GM18867 (cell line): Measurements from ENCODE around the gene VPS54.
"Not testable (repeated sequence)": the region's sequence is repeated elsewhere in the genome, so short reads cannot be mapped to it uniquely, and the experiment has no call there.

ENCODE experiments used
- ATAC-seq: cut with Tn5 transposase; IDR thresholded peaks from one replicate; pipeline ENCODE4 v1.9.1; 2021; ENCODE audit warnings: mild to moderate bottlenecking, moderate library complexity; ENCODE audit not compliant: unreplicated experiment

The VPS54 gene

GRCh38 chr2:63994329-63995070, 24.7 kb downstream of the VPS54 start:
- not testable (repeated sequence) for ATAC-seq

GRCh38 chr2:63993871-63994270, 25.4 kb downstream of the VPS54 start:
- no peak for ATAC-seq

- ATAC-seq, result not testable (repeated sequence)
These were observed 26.1 kb downstream of the VPS54 start for GRCh38 chr2:63993130-63993584.

- no peak for ATAC-seq
These were observed 27.1 kb downstream of the VPS54 start for GRCh38 chr2:63992061-63992685.

- not testable (repeated sequence) for ATAC-seq
These were observed 27.8 kb downstream of the VPS54 start for GRCh38 chr2:63991173-63991999.

GRCh38 chr2:63990072-63990471, 29.2 kb downstream of the VPS54 start:
- ATAC-seq, result no peak

GRCh38 chr2:63988842-63989436, 30.3 kb downstream of the VPS54 start:
- ATAC-seq, result not testable (repeated sequence)

- no peak for ATAC-seq
These were observed 34.4 kb downstream of the VPS54 start for GRCh38 chr2:63984606-63985359.

GRCh38 chr2:63983986-63984605, 35.1 kb downstream of the VPS54 start:
- ATAC-seq, result no peak

GRCh38 chr2:63982335-63982734, 36.9 kb downstream of the VPS54 start:
- no peak for ATAC-seq

GRCh38 chr2:63981702-63982103, 37.5 kb downstream of the VPS54 start:
- ATAC-seq, result no peak

- ATAC-seq, result no peak
These were observed 38.4 kb downstream of the VPS54 start for GRCh38 chr2:63980794-63981193.

GRCh38 chr2:63977904-63978303, 41.3 kb downstream of the VPS54 start:
- peak; percentile 99 for ATAC-seq

- ATAC-seq, result no peak
These were observed 43.1 kb downstream of the VPS54 start for GRCh38 chr2:63976125-63976510.

GRCh38 chr2:63975437-63976124, 43.6 kb downstream of the VPS54 start:
- no peak for ATAC-seq

- ATAC-seq, result not testable (repeated sequence)
These were observed 44.2 kb downstream of the VPS54 start for GRCh38 chr2:63975036-63975435.

GRCh38 chr2:63962186-63962585, 57.0 kb downstream of the VPS54 start:
- ATAC-seq, result no peak

- ATAC-seq, result no peak
These were observed 68.8 kb downstream of the VPS54 start for GRCh38 chr2:63950414-63950813.

GRCh38 chr2:63942788-63943187, 76.4 kb downstream of the VPS54 start:
- no peak for ATAC-seq
